NCI-H510A (cell line): ENCODE measurements around the gene C3.

Source experiments
- DNase-seq: peaks from one replicate; lab custom pipeline; 2025; lab: John Stamatoyannopoulos, UW

Gene C3

GRCh38 chr19:6744381-6745301, 24.2 kb upstream of the C3 start:
- no peak for DNase-seq

GRCh38 chr19:6743714-6744380, 23.4 kb upstream of the C3 start:
- no peak for DNase-seq

- DNase-seq: no peak
Measured at GRCh38 chr19:6743066-6743465, 22.6 kb upstream of the C3 start.

- DNase-seq: no peak
Measured at GRCh38 chr19:6740589-6741343, 20.3 kb upstream of the C3 start.

GRCh38 chr19:6739883-6740588, 19.6 kb upstream of the C3 start:
- no peak for DNase-seq

GRCh38 chr19:6739390-6739882, 19.0 kb upstream of the C3 start, which contains the start of gene TRIP10:
Gene TRIP10, plus strand, starts transcription at chr19:6739680. Its CDS starts 82 bp downstream, at chr19:6739762.
- no peak for DNase-seq

- DNase-seq: no peak
Measured at GRCh38 chr19:6738787-6739389, 18.4 kb upstream of the C3 start.

GRCh38 chr19:6737873-6738786, 17.7 kb upstream of the C3 start:
- DNase-seq: peak; percentile 99

GRCh38 chr19:6737284-6737872, 16.9 kb upstream of the C3 start, which contains the start of gene GPR108:
Gene GPR108, minus strand, starts transcription at chr19:6737580. Its CDS starts 4 bp downstream, at chr19:6737576.
- peak; percentile 99 for DNase-seq

- no peak for DNase-seq
Measured at GRCh38 chr19:6736917-6737283, 16.4 kb upstream of the C3 start.

GRCh38 chr19:6736169-6736916, 15.9 kb upstream of the C3 start:
- DNase-seq: peak; percentile 41

GRCh38 chr19:6735181-6735911, 14.9 kb upstream of the C3 start:
- DNase-seq: no peak

- no peak for DNase-seq
Measured at GRCh38 chr19:6734096-6734696, 13.7 kb upstream of the C3 start.

GRCh38 chr19:6733338-6734095, 13.1 kb upstream of the C3 start:
- DNase-seq: no peak

- no peak for DNase-seq
Measured at GRCh38 chr19:6732803-6733337, 12.4 kb upstream of the C3 start.

GRCh38 chr19:6731822-6732221, 11.4 kb upstream of the C3 start:
- DNase-seq: no peak
